HFF-Myc (cell line): Measurements from ENCODE around the gene CCL4.
"Not testable (repeated sequence)": the region's sequence is repeated elsewhere in the genome, so short reads cannot be mapped to it uniquely, and the experiment has no call there.

Experiments used
- DNase-seq: peaks from one replicate; pipeline ENCODE4 v3.0.0-alpha.2; 2011; ENCODE audit warnings: low read depth; ENCODE audit errors: extremely low read depth
- H3K4me3 ChIP-seq: replicated peaks from 2 replicates; pipeline ENCODE4 v1.5.1; 2011; ENCODE audit warnings: low read depth, mild to moderate bottlenecking, control low read depth, low read length
- TF ChIP-seq, protein P1 (sequence below): IDR thresholded peaks from 2 replicates; pipeline ENCODE4 v1.5.1; 2012; ENCODE audit warnings: mild to moderate bottlenecking, low read depth, low read length, control low read depth; ENCODE audit errors: missing control alignments

Gene CCL4

DNA sequence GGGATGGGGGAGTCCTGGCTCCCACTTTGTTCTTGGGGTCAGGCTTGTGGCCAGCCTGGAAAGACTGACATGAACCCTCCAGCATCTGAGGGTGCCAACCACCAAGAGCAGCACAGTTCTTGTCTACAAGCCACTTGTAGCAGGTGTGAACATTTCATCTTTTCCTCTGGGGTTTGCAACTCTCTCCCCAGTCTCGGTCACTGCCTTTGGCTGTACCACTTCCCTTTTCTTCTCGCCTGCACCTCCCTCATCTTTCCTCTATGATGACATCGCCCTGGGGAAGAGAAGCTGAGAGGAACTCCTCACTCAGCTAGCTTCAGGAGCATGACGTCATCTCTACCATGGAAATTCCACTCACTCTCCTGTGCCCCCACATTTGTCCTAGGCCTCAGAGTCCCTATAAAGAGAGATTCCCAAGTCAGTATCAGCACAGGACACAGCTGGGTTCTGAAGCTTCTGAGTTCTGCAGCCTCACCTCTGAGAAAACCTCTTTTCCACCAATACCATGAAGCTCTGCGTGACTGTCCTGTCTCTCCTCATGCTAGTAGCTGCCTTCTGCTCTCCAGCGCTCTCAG lies at the start of gene CCL4:
Gene CCL4, plus strand, starts transcription at position 427 of the 575 bp plus-strand sequence. Its CDS starts 79 bp downstream, at position 506.
- not testable (repeated sequence) for H3K4me3 ChIP-seq, DNase-seq

DNA sequence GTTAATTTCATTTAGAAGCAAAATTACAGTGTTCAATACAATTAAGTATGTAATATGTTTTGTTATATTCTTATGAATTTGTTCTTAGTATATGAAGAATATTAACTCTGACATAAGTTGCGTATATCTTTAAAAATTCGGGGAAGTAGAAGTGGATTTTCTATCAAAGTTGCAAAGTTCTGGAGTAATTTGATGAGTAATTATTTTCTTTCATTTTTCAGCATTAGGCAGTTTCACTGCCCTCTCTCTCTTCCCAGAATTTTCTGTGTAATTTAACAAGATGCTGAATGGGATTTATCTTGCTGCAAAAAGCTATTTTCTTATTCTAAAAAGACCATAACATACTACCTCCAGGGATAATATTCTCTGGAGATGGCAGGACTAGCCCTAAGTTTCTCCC lies 48.5 kb upstream of the CCL4 start:
- no peak overlapping the region for H3K4me3 ChIP-seq
- TF ChIP-seq, protein P1, sequence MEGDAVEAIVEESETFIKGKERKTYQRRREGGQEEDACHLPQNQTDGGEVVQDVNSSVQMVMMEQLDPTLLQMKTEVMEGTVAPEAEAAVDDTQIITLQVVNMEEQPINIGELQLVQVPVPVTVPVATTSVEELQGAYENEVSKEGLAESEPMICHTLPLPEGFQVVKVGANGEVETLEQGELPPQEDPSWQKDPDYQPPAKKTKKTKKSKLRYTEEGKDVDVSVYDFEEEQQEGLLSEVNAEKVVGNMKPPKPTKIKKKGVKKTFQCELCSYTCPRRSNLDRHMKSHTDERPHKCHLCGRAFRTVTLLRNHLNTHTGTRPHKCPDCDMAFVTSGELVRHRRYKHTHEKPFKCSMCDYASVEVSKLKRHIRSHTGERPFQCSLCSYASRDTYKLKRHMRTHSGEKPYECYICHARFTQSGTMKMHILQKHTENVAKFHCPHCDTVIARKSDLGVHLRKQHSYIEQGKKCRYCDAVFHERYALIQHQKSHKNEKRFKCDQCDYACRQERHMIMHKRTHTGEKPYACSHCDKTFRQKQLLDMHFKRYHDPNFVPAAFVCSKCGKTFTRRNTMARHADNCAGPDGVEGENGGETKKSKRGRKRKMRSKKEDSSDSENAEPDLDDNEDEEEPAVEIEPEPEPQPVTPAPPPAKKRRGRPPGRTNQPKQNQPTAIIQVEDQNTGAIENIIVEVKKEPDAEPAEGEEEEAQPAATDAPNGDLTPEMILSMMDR = no peak
- DNase-seq = no peak

DNA sequence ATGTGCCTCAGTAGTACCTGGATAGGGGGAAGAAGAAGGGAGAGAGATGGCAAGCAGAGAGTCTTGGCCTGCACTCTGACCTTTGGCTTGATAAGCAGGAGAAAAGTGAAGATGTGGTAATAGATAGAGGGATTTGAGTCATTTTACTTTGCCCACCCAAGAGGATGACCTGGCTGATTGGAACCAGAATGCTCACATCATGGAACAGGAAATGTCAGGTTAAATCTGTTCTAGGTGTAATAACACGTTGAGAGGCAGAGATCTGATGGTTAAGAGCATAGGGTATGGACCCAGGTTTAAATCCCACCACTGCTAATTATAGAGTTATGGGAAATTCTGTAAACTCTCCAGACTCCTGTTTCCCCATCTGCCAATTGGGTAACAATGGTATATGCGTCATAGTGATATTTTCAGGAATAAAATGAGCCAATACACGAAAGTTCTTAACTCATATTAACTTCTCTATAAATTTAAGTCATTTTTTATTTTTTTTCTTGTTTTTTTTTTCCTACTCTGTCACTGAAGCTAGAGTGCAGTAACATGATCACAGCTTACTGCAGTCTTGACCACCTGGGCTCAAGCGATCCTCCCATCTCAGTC lies 47.6 kb upstream of the CCL4 start:
- no peak overlapping the region for H3K4me3 ChIP-seq
- DNase-seq = no peak
- TF ChIP-seq, protein P1 = no peak

DNA sequence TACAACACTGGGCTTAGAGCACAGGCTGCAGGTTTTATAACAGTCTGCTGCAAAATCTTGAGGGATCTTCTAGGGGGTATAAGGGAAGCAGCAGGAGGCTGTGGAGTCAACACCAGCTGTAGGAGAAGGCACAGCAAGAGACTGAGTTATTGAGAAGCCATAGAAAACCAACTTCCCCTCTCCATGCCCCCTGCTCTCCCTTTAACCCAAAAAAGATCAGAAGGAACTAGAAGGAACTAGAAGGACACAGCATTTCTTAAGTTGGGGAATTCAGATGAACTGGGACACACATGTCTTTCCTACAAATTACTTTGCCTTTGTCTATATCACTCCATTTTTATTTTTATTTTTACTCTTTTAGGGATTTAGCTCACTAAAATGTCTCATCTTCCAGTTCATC lies 45.7 kb upstream of the CCL4 start:
- TF ChIP-seq, protein P1 = no peak

DNA sequence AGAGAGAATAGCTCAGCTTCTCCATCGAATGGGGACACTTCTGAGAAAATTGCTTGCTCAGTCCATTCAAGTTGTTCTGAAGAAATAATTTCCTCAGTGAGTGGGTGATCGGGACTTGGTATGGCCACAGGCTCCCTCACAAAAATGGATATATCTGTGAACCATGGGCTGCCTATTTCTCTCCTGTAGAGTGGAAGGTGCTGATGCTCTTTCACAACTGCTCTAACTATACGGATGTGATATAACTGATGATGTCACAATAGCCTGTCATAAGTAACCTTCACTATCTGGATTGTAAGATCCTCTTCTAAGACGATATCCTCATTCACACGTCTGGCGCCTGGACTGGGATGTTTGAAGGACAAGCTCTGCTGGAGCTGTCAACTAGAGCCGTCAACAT lies 44.2 kb upstream of the CCL4 start:
- no peak overlapping the region for H3K4me3 ChIP-seq
- TF ChIP-seq, protein P1 = no peak
- no peak for DNase-seq

More for the DNA sequence above, 45.7 kb upstream of the CCL4 start:
- no peak overlapping the region for H3K4me3 ChIP-seq
- no peak for DNase-seq

DNA sequence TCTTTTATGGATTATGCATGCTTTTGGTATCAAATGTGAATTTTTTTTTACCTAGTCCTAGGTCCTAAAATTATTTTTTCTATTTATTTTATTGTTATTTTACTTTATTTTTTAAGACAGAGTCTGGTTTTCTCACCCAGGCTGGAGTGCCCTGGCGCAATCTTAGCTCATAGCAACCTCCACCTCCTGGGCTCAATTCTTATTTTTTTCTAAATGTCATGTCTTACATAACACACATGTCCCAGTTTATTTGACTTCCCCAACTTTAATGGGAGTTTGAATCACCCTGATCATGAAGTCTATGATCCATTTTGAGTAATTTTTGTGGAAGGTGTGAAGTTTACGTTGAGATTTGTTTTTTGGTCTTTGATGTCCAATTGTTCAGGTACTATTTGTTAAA lies 42.8 kb upstream of the CCL4 start:
- DNase-seq = no peak
- TF ChIP-seq, protein P1 = no peak

DNA sequence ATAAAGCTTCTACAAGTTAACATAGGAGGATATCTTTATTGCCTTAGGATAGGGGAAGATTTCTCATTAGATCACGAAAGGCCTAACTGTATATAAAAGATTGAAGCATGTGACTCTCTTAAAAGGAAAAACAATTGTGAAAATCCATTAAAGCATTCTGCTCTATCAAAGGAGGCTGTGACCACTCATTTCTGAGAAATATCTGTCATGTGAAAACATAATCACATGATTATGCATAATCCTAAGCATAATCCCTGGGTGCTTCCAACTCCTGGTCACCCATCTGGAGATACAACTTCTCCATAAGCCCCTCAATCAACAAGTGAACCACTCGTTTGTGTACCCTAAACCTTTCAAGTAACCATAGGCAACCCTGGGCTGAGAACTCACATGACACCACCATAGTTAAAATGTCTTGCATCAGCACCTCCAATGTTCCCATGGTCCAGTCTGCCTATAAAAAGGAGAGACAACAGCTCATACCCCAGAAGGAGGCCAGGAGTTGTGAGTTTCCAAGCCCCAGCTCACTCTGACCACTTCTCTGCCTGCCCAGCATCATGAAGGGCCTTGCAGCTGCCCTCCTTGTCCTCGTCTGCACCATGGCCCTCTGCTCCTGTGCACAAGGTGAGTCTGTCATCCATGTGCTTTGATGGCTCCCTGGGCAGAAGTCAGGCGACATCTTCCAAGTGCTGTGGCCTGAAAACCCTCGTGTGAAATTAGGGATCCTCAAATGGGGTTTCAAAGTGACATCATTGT lies 39.7 kb upstream of the CCL4 start, which contains the start of gene CCL18:
Gene CCL18, plus strand, starts transcription at position 487 of the 756 bp plus-strand sequence. Its CDS starts 71 bp downstream, at position 558.
- TF ChIP-seq, protein P1 = no peak
- no peak within 1 kb of the TSS for H3K4me3 ChIP-seq
- DNase-seq = no peak

More for the DNA sequence above, 42.8 kb upstream of the CCL4 start:
- no peak overlapping the region for H3K4me3 ChIP-seq
